Thyroid gland (tissue), 4 donors: ENCODE results near the gene FMN2.

Experiments
- POLR2A ChIP-seq, 2 donors: fragments of 450-650 bp; IDR thresholded peaks; one replicate each; pipeline ENCODE4 v1.6.1; 2017; ENCODE audit warnings: antibody characterized with exemption in 2 of 2, mild to moderate bottlenecking in 2 of 2, moderate library complexity in 1 of 2
- TF ChIP-seq, protein P1 (sequence below), 6 experiments: fragments of 200-600 bp in 3 of 6; fragments of 450-650 bp in 3 of 6; sonication (generic) in 3 of 6; IDR thresholded peaks; one replicate each; pipeline ENCODE4 v1.5.1; 2016 to 2019; ENCODE audit warnings: antibody characterized with exemption in 6 of 6, mild to moderate bottlenecking in 2 of 6, inconsistent platforms in 1 of 6, moderate library complexity in 1 of 6

DNA sequence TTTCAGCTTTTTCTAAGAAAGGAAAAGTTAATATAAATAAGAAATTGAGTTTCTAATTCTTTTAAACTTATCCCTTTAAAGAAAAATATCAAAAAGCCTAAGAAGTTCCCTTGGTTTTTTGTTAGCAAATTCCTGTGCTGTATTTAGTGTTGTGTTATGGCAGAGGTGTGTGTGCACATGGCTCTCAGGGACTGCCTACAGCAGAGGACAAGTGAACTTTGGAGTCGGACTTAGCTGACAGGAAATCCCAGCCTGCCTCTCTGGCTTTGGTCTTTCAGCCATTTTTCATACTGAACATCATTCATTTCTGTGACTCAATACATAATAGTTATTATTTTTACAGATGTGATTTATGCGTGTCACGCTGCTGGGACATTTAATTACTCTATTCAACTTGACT lies 149.6 kb downstream of the FMN2 start:
- TF ChIP-seq, protein P1, sequence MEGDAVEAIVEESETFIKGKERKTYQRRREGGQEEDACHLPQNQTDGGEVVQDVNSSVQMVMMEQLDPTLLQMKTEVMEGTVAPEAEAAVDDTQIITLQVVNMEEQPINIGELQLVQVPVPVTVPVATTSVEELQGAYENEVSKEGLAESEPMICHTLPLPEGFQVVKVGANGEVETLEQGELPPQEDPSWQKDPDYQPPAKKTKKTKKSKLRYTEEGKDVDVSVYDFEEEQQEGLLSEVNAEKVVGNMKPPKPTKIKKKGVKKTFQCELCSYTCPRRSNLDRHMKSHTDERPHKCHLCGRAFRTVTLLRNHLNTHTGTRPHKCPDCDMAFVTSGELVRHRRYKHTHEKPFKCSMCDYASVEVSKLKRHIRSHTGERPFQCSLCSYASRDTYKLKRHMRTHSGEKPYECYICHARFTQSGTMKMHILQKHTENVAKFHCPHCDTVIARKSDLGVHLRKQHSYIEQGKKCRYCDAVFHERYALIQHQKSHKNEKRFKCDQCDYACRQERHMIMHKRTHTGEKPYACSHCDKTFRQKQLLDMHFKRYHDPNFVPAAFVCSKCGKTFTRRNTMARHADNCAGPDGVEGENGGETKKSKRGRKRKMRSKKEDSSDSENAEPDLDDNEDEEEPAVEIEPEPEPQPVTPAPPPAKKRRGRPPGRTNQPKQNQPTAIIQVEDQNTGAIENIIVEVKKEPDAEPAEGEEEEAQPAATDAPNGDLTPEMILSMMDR (IDR thresholded peaks at IDR 0.05), result no peak
- TF ChIP-seq POLR2A (IDR thresholded peaks at IDR 0.05), result no peak
